Upper lobe of left lung (tissue), 4 donors: Measurements from ENCODE around the gene PPP3CA.

Experiments
- POLR2A ChIP-seq, 4 donors: fragments of 450-650 bp; IDR thresholded peaks; one replicate each; pipeline ENCODE4 v1.5.1; 2016 to 2017; ENCODE audit warnings: antibody characterized with exemption in 4 of 4, mild to moderate bottlenecking in 2 of 4
- POLR2AphosphoS5 ChIP-seq, 2 donors: sonication (generic); formaldehyde crosslinking; IDR thresholded peaks; one replicate each; pipeline ENCODE4 v1.5.1; 2017; ENCODE audit warnings: antibody characterized with exemption in 2 of 2
- TF ChIP-seq, protein P1 (sequence below), 6 experiments: fragments of 450-650 bp in 4 of 6; fragments of 200-600 bp in 2 of 6; sonication (generic) in 2 of 6; IDR thresholded peaks; one replicate each; pipeline ENCODE4 v1.5.1; 2016 to 2019; ENCODE audit warnings: antibody characterized with exemption in 6 of 6

DNA sequence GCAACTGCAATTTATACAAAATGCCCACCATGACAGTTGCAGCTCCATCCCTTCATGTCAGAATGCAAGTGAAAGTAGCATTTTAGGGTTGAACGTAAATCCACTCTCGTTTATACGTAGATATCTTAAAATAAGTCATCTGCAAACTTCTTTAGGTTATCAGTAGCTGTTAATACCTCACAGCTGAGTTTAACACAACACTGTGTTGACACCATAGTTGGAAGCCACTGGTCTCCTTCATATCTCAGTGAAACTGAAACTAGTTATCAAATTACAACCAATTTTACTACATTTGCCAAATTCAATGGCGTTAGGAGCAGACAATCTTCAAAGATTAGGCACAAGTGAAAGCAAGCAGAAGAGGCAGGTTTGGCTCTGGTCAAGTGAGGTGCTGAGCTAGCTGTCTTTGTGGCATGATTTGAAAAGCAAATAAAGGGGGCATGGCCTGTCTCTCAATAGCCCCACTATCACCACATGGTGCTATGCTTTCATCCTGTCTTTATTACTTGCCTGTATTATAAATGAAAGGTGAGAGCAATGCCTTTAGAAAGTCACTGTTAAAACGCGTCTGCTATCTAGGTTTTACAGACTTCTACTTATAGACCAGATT lies 12.3 kb downstream of the PPP3CA start:
- TF ChIP-seq POLR2A (IDR thresholded peaks at IDR 0.05) (no peak), POLR2AphosphoS5 (IDR thresholded peaks at IDR 0.05) (no peak)
- TF ChIP-seq, protein P1, sequence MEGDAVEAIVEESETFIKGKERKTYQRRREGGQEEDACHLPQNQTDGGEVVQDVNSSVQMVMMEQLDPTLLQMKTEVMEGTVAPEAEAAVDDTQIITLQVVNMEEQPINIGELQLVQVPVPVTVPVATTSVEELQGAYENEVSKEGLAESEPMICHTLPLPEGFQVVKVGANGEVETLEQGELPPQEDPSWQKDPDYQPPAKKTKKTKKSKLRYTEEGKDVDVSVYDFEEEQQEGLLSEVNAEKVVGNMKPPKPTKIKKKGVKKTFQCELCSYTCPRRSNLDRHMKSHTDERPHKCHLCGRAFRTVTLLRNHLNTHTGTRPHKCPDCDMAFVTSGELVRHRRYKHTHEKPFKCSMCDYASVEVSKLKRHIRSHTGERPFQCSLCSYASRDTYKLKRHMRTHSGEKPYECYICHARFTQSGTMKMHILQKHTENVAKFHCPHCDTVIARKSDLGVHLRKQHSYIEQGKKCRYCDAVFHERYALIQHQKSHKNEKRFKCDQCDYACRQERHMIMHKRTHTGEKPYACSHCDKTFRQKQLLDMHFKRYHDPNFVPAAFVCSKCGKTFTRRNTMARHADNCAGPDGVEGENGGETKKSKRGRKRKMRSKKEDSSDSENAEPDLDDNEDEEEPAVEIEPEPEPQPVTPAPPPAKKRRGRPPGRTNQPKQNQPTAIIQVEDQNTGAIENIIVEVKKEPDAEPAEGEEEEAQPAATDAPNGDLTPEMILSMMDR (IDR thresholded peaks at IDR 0.05): no peak
